ENCODE results near the gene MFSD12. TPM values are rescaled to one million over a fixed set of nuclear protein-coding genes. Genes with fewer than 3 reads are reported as not detected.
"Not testable (repeated sequence)": the region's sequence is repeated elsewhere in the genome, so short reads cannot be mapped to it uniquely, and the experiment has no call there.

MFSD12 gene
- total RNA-seq, 1 donor from 2014 or later = 76.9 TPM

- no peak overlapping the region for H3K4me3 Mint-ChIP-seq
- no peaks in the 10 kb centered on the region for H3K9me3 Mint-ChIP-seq
- POLR2A ChIA-PET = interaction anchor here (0.6 kb wide), 1 partner anchor 17 kb away, joined by 4 read pairs; no protein-coding TSS in a partner anchor
- peaks cover 19% of the 10 kb centered on the region for H3K4me1 Mint-ChIP-seq
- peaks cover 7% of the 10 kb centered on the region for H3K36me3 Mint-ChIP-seq (ENCODE audit: low read depth)
- no peak for TF ChIP-seq CTCF (IDR thresholded peaks at IDR 0.05)
- H3K27me3 Mint-ChIP-seq = no peaks in the 10 kb centered on the region
- no peak overlapping the region for H3K27ac Mint-ChIP-seq
- CTCF ChIA-PET = no interaction called here
- intact Hi-C loops (cut with micrococcal nuclease) = loop anchor here (5.0 to 10.0 kb wide), 3 partner anchors 192 to 402 kb away; partner anchors contain the start of genes APBA3, DAPK3, MRPL54 and NCLN
- ATAC-seq (ENCODE audit: low read depth) = no peak
- DNase-seq = no peak
Measured at GRCh38 chr19:3570606-3571011, 13.2 kb upstream of the MFSD12 start.

GRCh38 chr19:3570042-3570441 is 12.7 kb upstream of the MFSD12 start:
- CTCF ChIA-PET; H3K4me3 Mint-ChIP-seq; H3K27me3 Mint-ChIP-seq; H3K9me3 Mint-ChIP-seq; DNase-seq; H3K36me3 Mint-ChIP-seq (ENCODE audit: low read depth); H3K27ac Mint-ChIP-seq; ATAC-seq (ENCODE audit: low read depth): not testable (repeated sequence)
- intact Hi-C loops (cut with micrococcal nuclease) = loop anchor here (5.0 to 10.0 kb wide), 3 partner anchors 192 to 402 kb away; partner anchors contain the start of genes APBA3, DAPK3, MRPL54 and NCLN
- H3K4me1 Mint-ChIP-seq = peaks cover 15% of the 10 kb centered on the region
- POLR2A ChIA-PET = interaction anchor here (0.5 kb wide), 1 partner anchor 760 kb away, joined by 4 read pairs; no protein-coding TSS in a partner anchor

- no peaks in the 10 kb centered on the region for H3K27me3 Mint-ChIP-seq
- POLR2A ChIA-PET = no interaction called here
- no peak overlapping the region for H3K4me3 Mint-ChIP-seq
- peaks cover 5% of the 10 kb centered on the region for H3K4me1 Mint-ChIP-seq
- DNase-seq = no peak
- ATAC-seq (ENCODE audit: low read depth) = no peak
- H3K36me3 Mint-ChIP-seq (ENCODE audit: low read depth) = no peaks in the 10 kb centered on the region
- intact Hi-C loops (cut with micrococcal nuclease) = no loop called here
- CTCF ChIA-PET = interaction anchor here (1.0 kb wide), 1 partner anchor 11 kb away, joined by 4 read pairs; no protein-coding TSS in a partner anchor
- no peak overlapping the region for H3K27ac Mint-ChIP-seq
- H3K9me3 Mint-ChIP-seq = no peaks in the 10 kb centered on the region
- TF ChIP-seq CTCF (IDR thresholded peaks at IDR 0.05) = no peak
Measured at GRCh38 chr19:3565139-3565538, 7.8 kb upstream of the MFSD12 start.

GRCh38 chr19:3563709-3564524 is 6.5 kb upstream of the MFSD12 start:
- ChIA-PET CTCF (no interaction called here), POLR2A (no interaction called here)
- Mint-ChIP-seq H3K4me1 (peaks cover 7% of the 10 kb centered on the region), H3K9me3 (no peaks in the 10 kb centered on the region), H3K27me3 (no peaks in the 10 kb centered on the region), H3K27ac (no peak overlapping the region), H3K4me3 (no peak overlapping the region), H3K36me3 (ENCODE audit: low read depth) (no peaks in the 10 kb centered on the region)
- TF ChIP-seq CTCF (IDR thresholded peaks at IDR 0.05) = no peak
- intact Hi-C loops (cut with micrococcal nuclease) = no loop called here
- ATAC-seq (ENCODE audit: low read depth) (no peak), DNase-seq (no peak)

- intact Hi-C loops (cut with micrococcal nuclease) = loop anchor here (1.0 to 10.0 kb wide), 6 partner anchors 15 to 508 kb away; partner anchors contain the start of genes APBA3, CACTIN, FZR1 and HMG20B
- TF ChIP-seq CTCF (IDR thresholded peaks at IDR 0.05) = no peak
- ChIA-PET CTCF (interaction anchor here (1.0 to 6.0 kb wide), 3 partner anchors 11 to 109 kb away, joined by 3 to 37 read pairs (median 3); partner anchors contain the start of gene GIPC3), POLR2A (interaction anchor here (0.5 to 3.0 kb wide), 11 partner anchors 11 to 710 kb away, joined by 3 to 13 read pairs (median 3); partner anchors contain the start of gene MRPL54)
- Mint-ChIP-seq H3K27ac (peak overlapping the region; percentile 81), H3K27me3 (no peaks in the 10 kb centered on the region), H3K4me1 (peaks cover 60% of the 10 kb centered on the region), H3K36me3 (ENCODE audit: low read depth) (peaks cover 6% of the 10 kb centered on the region), H3K4me3 (peak overlapping the region; percentile 89), H3K9me3 (no peaks in the 10 kb centered on the region)
- DNase-seq (peak; percentile 57), ATAC-seq (ENCODE audit: low read depth) (peak; percentile 20)
Measured at GRCh38 chr19:3556978-3557460, 367 bp downstream of the MFSD12 start.

Measured in activated B cell treated with CpG ODN at 0.5 μM for 24 hours (primary cell).